RWPE2 (cell line): ENCODE results near the gene RALGAPB.

ENCODE experiments used
- ATAC-seq: fragments of 200-7000 bp; cut with Tn5 transposase; 3 replicates; pipeline ENCODE4 v1.9.1; 2021; ENCODE audit warnings: low read depth
- DNase-seq: peaks from one replicate; pipeline ENCODE4 v3.0.0-alpha.2; 2020; ENCODE audit warnings: low spot score
- H3K27ac ChIP-seq: fragments of 450-650 bp; 2 replicates; pipeline ENCODE4 v1.5.1; 2017; ENCODE audit warnings: mild to moderate bottlenecking; ENCODE audit not compliant: poor library complexity, severe bottlenecking
- H3K27me3 ChIP-seq: fragments of 250-450 bp; sonication (Bioruptor Pico); 2 replicates; pipeline ENCODE4 v1.5.1; 2021; ENCODE audit warnings: mild to moderate bottlenecking, moderate library complexity; ENCODE audit not compliant: insufficient read depth, poor library complexity, severe bottlenecking
- H3K36me3 ChIP-seq: fragments of 250-450 bp; sonication (Bioruptor Pico); 2 replicates; pipeline ENCODE4 v1.5.1; 2020; ENCODE audit warnings: low read depth, mild to moderate bottlenecking, moderate library complexity
- H3K4me1 ChIP-seq: fragments of 250-450 bp; sonication (Bioruptor Pico); 2 replicates; pipeline ENCODE4 v1.5.1; 2021; ENCODE audit warnings: mild to moderate bottlenecking, moderate library complexity; ENCODE audit not compliant: insufficient read depth, poor library complexity, severe bottlenecking
- H3K4me3 ChIP-seq: fragments of 250-450 bp; sonication (Bioruptor Pico); 2 replicates; pipeline ENCODE4 v1.5.1; 2021; ENCODE audit warnings: mild to moderate bottlenecking, moderate library complexity; ENCODE audit not compliant: severe bottlenecking
- H3K9me3 ChIP-seq: fragments of 250-450 bp; sonication (Bioruptor Pico); 2 replicates; pipeline ENCODE4 v1.5.1; 2021; ENCODE audit warnings: mild to moderate bottlenecking, moderate library complexity; ENCODE audit not compliant: severe bottlenecking
- TF ChIP-seq, protein P1 (sequence below): fragments of 450-650 bp; IDR thresholded peaks from one replicate; pipeline ENCODE4 v1.5.1; 2017; ENCODE audit warnings: mild to moderate bottlenecking, moderate library complexity; ENCODE audit not compliant: poor library complexity, severe bottlenecking

RALGAPB gene

DNA sequence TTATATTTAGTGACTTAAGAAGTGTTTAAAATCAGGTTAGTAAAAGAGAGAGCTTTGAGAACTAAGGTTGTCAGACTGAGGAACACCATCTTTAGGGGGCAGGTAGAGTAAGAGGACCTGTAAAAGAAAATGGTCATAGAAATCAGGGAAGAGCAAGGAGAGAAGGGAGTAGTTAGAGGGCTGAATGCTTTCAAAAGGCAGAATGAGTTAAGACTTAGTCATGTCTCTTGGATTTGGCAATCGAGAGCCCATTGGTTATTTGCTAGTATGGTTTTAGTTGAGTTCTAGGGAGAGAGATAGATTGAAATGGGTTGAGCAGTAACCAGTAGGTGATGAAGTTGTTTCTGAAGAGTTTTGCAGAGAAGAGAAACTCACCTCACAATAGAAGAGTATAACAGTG, 51.1 kb downstream of the RALGAPB start:
- peaks cover 89% of the 10 kb centered on the region for H3K36me3 ChIP-seq
- H3K9me3 ChIP-seq: no peaks in the 10 kb centered on the region
- H3K27ac ChIP-seq: no peak overlapping the region
- TF ChIP-seq, protein P1, sequence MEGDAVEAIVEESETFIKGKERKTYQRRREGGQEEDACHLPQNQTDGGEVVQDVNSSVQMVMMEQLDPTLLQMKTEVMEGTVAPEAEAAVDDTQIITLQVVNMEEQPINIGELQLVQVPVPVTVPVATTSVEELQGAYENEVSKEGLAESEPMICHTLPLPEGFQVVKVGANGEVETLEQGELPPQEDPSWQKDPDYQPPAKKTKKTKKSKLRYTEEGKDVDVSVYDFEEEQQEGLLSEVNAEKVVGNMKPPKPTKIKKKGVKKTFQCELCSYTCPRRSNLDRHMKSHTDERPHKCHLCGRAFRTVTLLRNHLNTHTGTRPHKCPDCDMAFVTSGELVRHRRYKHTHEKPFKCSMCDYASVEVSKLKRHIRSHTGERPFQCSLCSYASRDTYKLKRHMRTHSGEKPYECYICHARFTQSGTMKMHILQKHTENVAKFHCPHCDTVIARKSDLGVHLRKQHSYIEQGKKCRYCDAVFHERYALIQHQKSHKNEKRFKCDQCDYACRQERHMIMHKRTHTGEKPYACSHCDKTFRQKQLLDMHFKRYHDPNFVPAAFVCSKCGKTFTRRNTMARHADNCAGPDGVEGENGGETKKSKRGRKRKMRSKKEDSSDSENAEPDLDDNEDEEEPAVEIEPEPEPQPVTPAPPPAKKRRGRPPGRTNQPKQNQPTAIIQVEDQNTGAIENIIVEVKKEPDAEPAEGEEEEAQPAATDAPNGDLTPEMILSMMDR: no peak
- no peaks in the 10 kb centered on the region for H3K27me3 ChIP-seq
- ATAC-seq (peak; percentile 94), DNase-seq (no peak)
- no peak overlapping the region for H3K4me3 ChIP-seq
- peaks cover 25% of the 10 kb centered on the region for H3K4me1 ChIP-seq

DNA sequence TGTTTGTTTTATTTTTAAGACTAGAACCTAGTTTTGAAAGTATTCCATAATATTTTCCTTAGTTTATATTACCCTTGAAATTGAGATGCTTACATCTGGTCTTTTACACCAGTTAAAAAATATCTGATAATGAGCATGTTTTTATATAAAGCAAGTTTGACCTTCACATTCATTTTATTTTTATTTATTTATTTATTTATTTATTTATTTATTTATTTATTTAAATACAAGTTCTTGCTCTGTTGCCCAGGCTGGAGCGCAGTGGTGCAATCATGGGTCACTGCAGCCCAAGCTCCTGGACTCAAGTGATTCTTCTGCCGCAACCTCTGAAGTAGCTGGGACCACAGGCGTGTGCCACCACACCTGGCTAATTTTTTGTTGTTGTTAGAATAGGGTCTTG, 55.5 kb downstream of the RALGAPB start:
- ATAC-seq: no peak
- Histone ChIP-seq H3K9me3 (no peaks in the 10 kb centered on the region), H3K36me3 (peaks cover 89% of the 10 kb centered on the region), H3K27ac (no peak overlapping the region), H3K4me1 (peaks cover 7% of the 10 kb centered on the region), H3K27me3 (no peaks in the 10 kb centered on the region), H3K4me3 (no peak overlapping the region)
- TF ChIP-seq, protein P1: no peak
- DNase-seq: no peak

DNA sequence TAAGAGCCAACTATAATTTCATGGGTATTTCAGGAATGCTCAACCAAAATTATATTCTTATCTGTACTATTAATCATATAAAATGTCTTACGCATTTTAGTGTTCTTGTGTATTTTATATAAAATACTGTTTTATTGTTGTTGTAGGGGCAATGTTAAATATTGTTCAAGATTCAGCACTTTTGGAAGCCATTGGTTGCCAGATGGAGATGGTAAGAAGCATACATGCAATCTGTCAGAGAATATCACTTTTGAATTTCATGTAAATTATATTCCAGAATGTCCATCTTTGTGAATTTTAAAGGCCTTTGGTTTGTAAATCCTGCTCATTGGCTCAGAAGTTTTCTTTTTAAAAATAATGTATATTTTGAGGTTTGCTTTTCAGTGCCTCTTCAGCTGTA, 58.4 kb downstream of the RALGAPB start:
- TF ChIP-seq, protein P1: no peak
- Histone ChIP-seq H3K36me3 (peaks cover 92% of the 10 kb centered on the region), H3K4me3 (no peak overlapping the region), H3K9me3 (no peaks in the 10 kb centered on the region), H3K4me1 (peaks cover 2% of the 10 kb centered on the region), H3K27ac (no peak overlapping the region), H3K27me3 (no peaks in the 10 kb centered on the region)
- no peak for DNase-seq
- ATAC-seq: no peak

DNA sequence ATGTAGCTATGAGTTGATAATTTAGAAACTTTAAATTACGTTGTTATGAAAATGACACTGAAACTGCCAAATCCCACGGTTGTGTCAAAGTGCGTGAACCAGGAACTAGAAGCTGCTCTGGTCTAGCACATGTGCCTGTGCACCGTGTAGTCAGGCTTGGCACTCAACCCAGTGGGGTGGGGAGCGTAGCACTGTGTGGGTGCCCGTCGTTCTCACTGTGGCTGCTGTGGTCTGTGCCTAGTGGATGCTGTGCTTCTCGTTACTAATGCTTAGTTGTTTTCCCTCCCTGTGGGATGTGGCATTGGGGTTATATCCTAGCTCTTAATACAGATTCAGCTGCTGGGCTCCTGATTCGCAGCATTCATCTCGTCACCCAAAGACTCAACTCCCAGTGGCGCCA, 62.1 kb downstream of the RALGAPB start:
- Histone ChIP-seq H3K4me3 (no peak overlapping the region), H3K36me3 (peaks cover 97% of the 10 kb centered on the region), H3K27me3 (no peaks in the 10 kb centered on the region), H3K4me1 (peaks cover 16% of the 10 kb centered on the region), H3K27ac (no peak overlapping the region), H3K9me3 (no peaks in the 10 kb centered on the region)
- TF ChIP-seq, protein P1: no peak
- ATAC-seq (no peak), DNase-seq (no peak)

DNA sequence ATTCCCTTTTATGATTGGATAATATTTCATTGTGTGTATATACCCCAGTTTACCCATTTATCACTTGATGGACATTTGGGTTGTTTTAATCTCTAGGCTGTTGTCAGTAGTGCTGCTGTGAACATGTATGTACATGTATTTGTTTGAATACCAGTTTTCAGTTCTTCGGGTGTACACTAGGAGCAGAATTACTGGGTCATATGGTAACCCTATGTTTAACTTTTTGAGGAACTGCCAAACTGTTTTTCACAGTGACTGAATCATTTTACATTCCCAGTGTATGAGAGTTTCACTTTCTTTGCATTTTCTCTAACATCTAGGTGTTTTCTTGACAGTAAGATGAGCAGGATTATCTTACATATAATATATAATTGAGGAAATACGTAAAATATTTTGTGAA, 63.7 kb downstream of the RALGAPB start:
- TF ChIP-seq, protein P1: peak; percentile 23
- no peak overlapping the region for H3K4me3 ChIP-seq
- H3K4me1 ChIP-seq: peaks cover 16% of the 10 kb centered on the region
- no peak for DNase-seq
- H3K27me3 ChIP-seq: no peaks in the 10 kb centered on the region
- peaks cover 97% of the 10 kb centered on the region for H3K36me3 ChIP-seq
- peak; percentile 82 for ATAC-seq
- no peaks in the 10 kb centered on the region for H3K9me3 ChIP-seq
- H3K27ac ChIP-seq: peak overlapping the region; percentile 22
